ENCODE data around the gene GSTP1. TPM values are rescaled to one million over a fixed set of nuclear protein-coding genes. Genes with fewer than 3 reads are reported as not detected.

Gene GSTP1
- total RNA-seq, 1 experiment from 2014 or later, result 838 TPM

DNA sequence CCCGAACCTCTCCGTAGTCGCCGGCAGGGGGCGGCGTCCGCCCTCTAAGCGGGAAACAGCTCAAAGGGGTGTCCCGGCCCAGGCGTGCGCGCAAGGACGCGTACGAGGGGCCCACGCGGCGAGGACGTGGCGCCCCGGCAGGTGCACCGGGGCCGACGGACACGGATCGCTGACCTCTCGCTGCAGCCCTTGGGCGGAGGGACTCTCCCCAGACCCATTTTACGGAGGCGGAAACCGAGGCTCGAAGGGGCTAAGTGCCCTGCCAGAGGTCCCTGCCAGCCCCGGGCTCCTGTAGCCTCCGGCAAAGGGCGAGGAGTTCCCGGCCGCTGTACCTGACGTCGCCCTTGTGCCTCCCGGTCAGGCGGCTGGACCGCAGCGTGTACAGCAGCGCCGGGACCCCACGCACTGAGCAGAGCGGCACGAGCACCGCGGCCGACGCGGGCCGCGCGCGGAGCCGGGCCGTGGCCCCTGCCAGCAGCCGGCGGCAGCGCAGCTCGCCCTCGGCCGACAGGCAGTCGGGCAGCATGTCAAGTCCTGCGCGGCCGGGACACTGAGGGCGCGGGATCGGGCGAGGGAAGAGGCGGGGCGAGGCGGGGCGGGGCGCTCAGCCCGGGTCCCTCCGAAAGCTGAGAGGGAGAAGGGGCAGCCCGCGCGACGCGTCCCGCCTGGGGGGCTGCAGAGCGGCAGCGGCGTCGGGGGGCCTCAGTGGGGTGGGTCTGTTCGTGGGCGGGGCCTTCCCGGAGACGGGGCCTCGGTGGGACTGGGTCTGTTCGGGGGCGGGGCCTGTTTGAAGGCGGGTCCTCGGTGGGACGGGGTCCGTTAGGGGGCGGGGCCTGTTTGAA lies 46.0 kb downstream of the GSTP1 start, which contains the start of gene NUDT8:
Gene NUDT8, minus strand, starts transcription at position 552 of the 842 bp plus-strand sequence. Its CDS starts 26 bp downstream, at position 526.
- no TSS peak for BruUV-seq (replicated peaks)
- CTCF ChIA-PET, result interaction anchor here (0.7 to 2.8 kb wide), 15 partner anchors 9 to 498 kb away, joined by 3 to 17 read pairs (median 4); partner anchors contain the start of genes GSTP1 and PPP1CA
- Mint-ChIP-seq H3K4me1 (ENCODE audit: low read depth, unreplicated experiment) (no peaks in the 10 kb centered on the region), H3K36me3 (ENCODE audit: insufficient read depth, unreplicated experiment) (peaks cover 11% of the 10 kb centered on the region), H3K27me3 (ENCODE audit: unreplicated experiment) (no peaks in the 10 kb centered on the region), H3K27ac (ENCODE audit: unreplicated experiment) (peak within 1 kb of the TSS; percentile 45), H3K4me3 (ENCODE audit: low read depth, unreplicated experiment) (peak within 1 kb of the TSS; percentile 71), H3K9me3 (ENCODE audit: low read depth, unreplicated experiment) (no peaks in the 10 kb centered on the region)
- intact Hi-C loops (cut with micrococcal nuclease; ENCODE audit: unreplicated experiment), result no loop called here
- TF ChIP-seq, protein P1, sequence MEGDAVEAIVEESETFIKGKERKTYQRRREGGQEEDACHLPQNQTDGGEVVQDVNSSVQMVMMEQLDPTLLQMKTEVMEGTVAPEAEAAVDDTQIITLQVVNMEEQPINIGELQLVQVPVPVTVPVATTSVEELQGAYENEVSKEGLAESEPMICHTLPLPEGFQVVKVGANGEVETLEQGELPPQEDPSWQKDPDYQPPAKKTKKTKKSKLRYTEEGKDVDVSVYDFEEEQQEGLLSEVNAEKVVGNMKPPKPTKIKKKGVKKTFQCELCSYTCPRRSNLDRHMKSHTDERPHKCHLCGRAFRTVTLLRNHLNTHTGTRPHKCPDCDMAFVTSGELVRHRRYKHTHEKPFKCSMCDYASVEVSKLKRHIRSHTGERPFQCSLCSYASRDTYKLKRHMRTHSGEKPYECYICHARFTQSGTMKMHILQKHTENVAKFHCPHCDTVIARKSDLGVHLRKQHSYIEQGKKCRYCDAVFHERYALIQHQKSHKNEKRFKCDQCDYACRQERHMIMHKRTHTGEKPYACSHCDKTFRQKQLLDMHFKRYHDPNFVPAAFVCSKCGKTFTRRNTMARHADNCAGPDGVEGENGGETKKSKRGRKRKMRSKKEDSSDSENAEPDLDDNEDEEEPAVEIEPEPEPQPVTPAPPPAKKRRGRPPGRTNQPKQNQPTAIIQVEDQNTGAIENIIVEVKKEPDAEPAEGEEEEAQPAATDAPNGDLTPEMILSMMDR (IDR thresholded peaks at IDR 0.05; ENCODE audit: unreplicated experiment), result peak; percentile 90
- peak; percentile 83 for DNase-seq

DNA sequence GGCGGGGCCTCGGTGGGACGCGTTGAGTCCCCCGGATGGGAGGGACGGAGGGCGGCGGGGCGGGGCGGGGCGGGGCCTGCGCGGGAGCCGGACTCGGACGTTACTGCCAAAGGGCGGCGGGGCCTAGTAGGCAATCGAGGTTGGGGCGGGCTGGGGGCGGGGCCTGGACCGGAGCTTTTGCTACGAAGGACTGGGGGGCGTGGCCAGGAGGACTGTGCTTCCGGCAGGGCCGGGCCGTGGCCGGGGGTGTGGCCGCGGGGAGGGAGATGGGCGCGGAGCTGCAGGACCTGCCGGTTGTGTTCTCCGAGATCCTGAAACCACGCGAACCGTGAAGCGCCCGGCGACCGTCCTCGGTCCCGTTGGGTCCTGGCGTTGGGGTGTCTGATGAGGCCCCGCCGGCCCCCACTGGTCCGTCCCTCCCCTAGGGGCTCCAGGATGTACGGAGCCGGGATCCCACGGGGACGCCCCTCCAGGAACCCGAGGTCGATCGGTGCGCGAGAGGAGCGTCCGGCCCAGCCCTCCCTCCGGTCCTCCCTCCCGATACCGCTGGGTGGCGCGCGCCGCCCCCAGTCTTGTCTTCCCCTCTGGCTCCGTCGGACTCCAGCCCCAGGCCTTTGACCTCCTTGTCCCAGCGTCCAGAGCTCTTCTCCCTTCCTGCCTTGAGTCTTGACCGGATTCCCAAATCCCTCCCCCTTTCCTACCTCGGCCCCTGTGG lies 46.8 kb downstream of the GSTP1 start:
- CTCF ChIA-PET, result interaction anchor here (0.6 to 2.8 kb wide), 10 partner anchors 8 to 285 kb away, joined by 3 to 17 read pairs (median 4); partner anchors contain the start of gene GSTP1
- H3K27me3 Mint-ChIP-seq (ENCODE audit: unreplicated experiment), result no peaks in the 10 kb centered on the region
- peak overlapping the region; percentile 45 for H3K27ac Mint-ChIP-seq (ENCODE audit: unreplicated experiment)
- no peaks in the 10 kb centered on the region for H3K9me3 Mint-ChIP-seq (ENCODE audit: low read depth, unreplicated experiment)
- peak overlapping the region; percentile 71 for H3K4me3 Mint-ChIP-seq (ENCODE audit: low read depth, unreplicated experiment)
- peak; percentile 99 for DNase-seq
- TF ChIP-seq, protein P1 (IDR thresholded peaks at IDR 0.05; ENCODE audit: unreplicated experiment), result peak; percentile 74
- H3K4me1 Mint-ChIP-seq (ENCODE audit: low read depth, unreplicated experiment), result no peaks in the 10 kb centered on the region
- H3K36me3 Mint-ChIP-seq (ENCODE audit: insufficient read depth, unreplicated experiment), result peaks cover 11% of the 10 kb centered on the region
- TSS peak; percentile 72 for BruUV-seq (replicated peaks)
- intact Hi-C loops (cut with micrococcal nuclease; ENCODE audit: unreplicated experiment), result no loop called here

DNA sequence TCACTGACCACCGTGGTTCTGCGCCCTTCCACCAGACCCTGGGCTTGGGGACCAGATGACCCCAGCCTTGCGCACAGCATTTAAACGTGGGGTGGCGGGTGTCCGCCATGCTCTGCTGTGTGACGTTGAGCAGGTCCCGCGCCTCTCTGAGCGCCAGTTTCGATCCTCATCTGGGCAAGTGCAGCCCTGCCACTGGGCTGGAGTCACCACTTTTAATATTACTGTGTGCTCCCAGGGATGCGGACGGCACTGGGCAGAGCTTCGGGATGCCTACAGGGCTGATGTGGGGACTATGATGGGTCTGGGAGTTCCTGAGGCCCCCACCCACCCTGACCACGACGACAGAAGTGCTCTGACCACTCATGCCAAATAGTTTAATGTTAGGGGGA lies 47.3 kb downstream of the GSTP1 start:
- no TSS peak for BruUV-seq (replicated peaks)
- TF ChIP-seq, protein P1 (IDR thresholded peaks at IDR 0.05; ENCODE audit: unreplicated experiment), result no peak
- no peaks in the 10 kb centered on the region for H3K4me1 Mint-ChIP-seq (ENCODE audit: low read depth, unreplicated experiment)
- peaks cover 11% of the 10 kb centered on the region for H3K36me3 Mint-ChIP-seq (ENCODE audit: insufficient read depth, unreplicated experiment)
- no peak for DNase-seq
- H3K27ac Mint-ChIP-seq (ENCODE audit: unreplicated experiment), result peak overlapping the region; percentile 45
- H3K9me3 Mint-ChIP-seq (ENCODE audit: low read depth, unreplicated experiment), result no peaks in the 10 kb centered on the region
- H3K4me3 Mint-ChIP-seq (ENCODE audit: low read depth, unreplicated experiment), result peak overlapping the region; percentile 71
- no peaks in the 10 kb centered on the region for H3K27me3 Mint-ChIP-seq (ENCODE audit: unreplicated experiment)
- intact Hi-C loops (cut with micrococcal nuclease; ENCODE audit: unreplicated experiment), result no loop called here
- CTCF ChIA-PET, result interaction anchor here (0.6 to 2.8 kb wide), 3 partner anchors 17 to 83 kb away, joined by 3 to 17 read pairs (median 8); no protein-coding TSS in a partner anchor

DNA sequence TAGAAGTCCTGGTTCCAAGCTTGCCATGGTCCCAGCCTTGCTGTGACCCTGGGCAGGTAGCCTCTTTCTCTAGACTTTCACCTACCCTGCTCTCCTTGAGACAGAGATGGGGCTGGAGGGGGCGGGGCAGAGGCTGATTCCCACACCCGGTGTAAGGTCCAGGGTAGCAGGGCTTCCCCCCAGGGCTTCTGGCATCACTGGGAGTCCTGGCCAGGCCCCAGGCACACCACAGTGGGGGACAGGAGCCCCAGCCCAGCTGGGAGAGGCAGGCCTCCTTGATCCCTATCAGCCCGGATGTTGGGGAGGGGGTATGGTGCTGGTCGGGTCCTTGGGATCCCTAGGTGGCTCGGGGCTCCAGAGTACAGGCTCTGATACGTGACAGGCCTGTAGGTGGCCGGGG lies 47.8 kb downstream of the GSTP1 start:
- Mint-ChIP-seq H3K9me3 (ENCODE audit: low read depth, unreplicated experiment) (no peaks in the 10 kb centered on the region), H3K27ac (ENCODE audit: unreplicated experiment) (no peak overlapping the region), H3K36me3 (ENCODE audit: insufficient read depth, unreplicated experiment) (peaks cover 11% of the 10 kb centered on the region), H3K27me3 (ENCODE audit: unreplicated experiment) (no peaks in the 10 kb centered on the region), H3K4me3 (ENCODE audit: low read depth, unreplicated experiment) (no peak overlapping the region), H3K4me1 (ENCODE audit: low read depth, unreplicated experiment) (no peaks in the 10 kb centered on the region)
- CTCF ChIA-PET, result interaction anchor here (1.0 to 2.8 kb wide), 2 partner anchors 15 to 17 kb away, joined by 3 to 17 read pairs; no protein-coding TSS in a partner anchor
- intact Hi-C loops (cut with micrococcal nuclease; ENCODE audit: unreplicated experiment), result no loop called here
- TF ChIP-seq, protein P1 (IDR thresholded peaks at IDR 0.05; ENCODE audit: unreplicated experiment), result no peak
- no peak for DNase-seq
- BruUV-seq (replicated peaks), result no TSS peak
